Panc1 (cell line): ENCODE data around the gene IVD. TPM values are rescaled to one million over a fixed set of nuclear protein-coding genes. Genes with fewer than 3 reads are reported as not detected.
A peak's percentile ranks its signal among the peaks of the same experiment; 100 is the strongest.

ENCODE experiments used
- ATAC-seq: fragments of 200-7000 bp; cut with Tn5 transposase; 2 replicates; pipeline ENCODE4 v1.9.1; 2020; ENCODE audit warnings: mild to moderate bottlenecking, moderate library complexity
- BruUV-seq: library from RNA; stranded (reverse); fragments of 400-500 nt; replicated peaks from 2 replicates; lab custom pipeline; 2021; lab: Mats Ljungman, UMichigan
- CTCF ChIA-PET: fragments of 300-600 bp; sonication (Branson Sonifier 250); formaldehyde crosslinking; loops from one replicate; lab custom pipeline; 2022; ENCODE audit warnings: antibody characterized with exemption; lab: Charles Lee
- POLR2A ChIA-PET: fragments of 300-600 bp; sonication (Branson Sonifier 250); formaldehyde crosslinking; loops from one replicate; lab custom pipeline; 2022; ENCODE audit warnings: antibody characterized with exemption; lab: Charles Lee
- DNase-seq: peaks from one replicate; pipeline ENCODE4 v3.0.0-alpha.2; 2010; ENCODE audit warnings: low read depth, low spot score
- H3K27ac ChIP-seq: 2 replicates; pipeline ENCODE4 v1.5.1; 2011; ENCODE audit warnings: mild to moderate bottlenecking, low read length, inconsistent platforms
- H3K27me3 ChIP-seq: fragments of 200-500 bp; sonication (Bioruptor generic); 2 replicates; pipeline ENCODE4 v1.6.0; 2014; ENCODE audit warnings: low read length, inconsistent platforms; ENCODE audit not compliant: control insufficient read depth, insufficient read depth
- H3K36me3 ChIP-seq: fragments of 200-500 bp; sonication (Bioruptor generic); 2 replicates; pipeline ENCODE4 v1.5.1; 2014; ENCODE audit warnings: inconsistent platforms, mild to moderate bottlenecking, low read length, moderate library complexity; ENCODE audit not compliant: control insufficient read depth, insufficient read depth
- H3K4me1 ChIP-seq: 2 replicates; pipeline ENCODE4 v1.5.1; 2011; ENCODE audit warnings: inconsistent platforms, mild to moderate bottlenecking, low read length, moderate library complexity; ENCODE audit not compliant: control insufficient read depth, insufficient read depth
- H3K4me3 ChIP-seq, 2 experiments: 2 replicates each; pipeline ENCODE4 v1.5.1; 2011 to 2012; ENCODE audit warnings: low read depth in 2 of 2, low read length in 2 of 2, mild to moderate bottlenecking in 2 of 2, inconsistent platforms in 1 of 2, moderate library complexity in 1 of 2
- H3K9me3 ChIP-seq: fragments of 200-500 bp; sonication (Bioruptor generic); 2 replicates; pipeline ENCODE4 v1.5.1; 2014; ENCODE audit warnings: low read depth, mild to moderate bottlenecking, inconsistent platforms, low read length, moderate library complexity; ENCODE audit not compliant: control insufficient read depth, insufficient read depth
- POLR2AphosphoS5 ChIP-seq: IDR thresholded peaks from 2 replicates; pipeline ENCODE4 v1.6.1; 2012; ENCODE audit warnings: mild to moderate bottlenecking, low read depth, low read length, moderate library complexity
- REST ChIP-seq, 2 experiments: IDR thresholded peaks; 2 replicates each; pipeline ENCODE4 v1.6.1; 2011 to 2012; ENCODE audit warnings: low read depth in 2 of 2, control low read depth in 1 of 2, low read length in 1 of 2, mild to moderate bottlenecking in 1 of 2, moderate library complexity in 1 of 2; ENCODE audit not compliant: insufficient read depth in 1 of 2
- SIN3A ChIP-seq: IDR thresholded peaks from 2 replicates; pipeline ENCODE4 v1.6.1; 2012; ENCODE audit warnings: low read depth, mild to moderate bottlenecking, low read length, moderate library complexity, borderline replicate concordance; ENCODE audit not compliant: insufficient read depth
- TCF7L2 ChIP-seq: IDR thresholded peaks from 2 replicates; pipeline ENCODE4 v1.6.1; 2011; ENCODE audit warnings: mild to moderate bottlenecking, low read depth, low read length, inconsistent platforms
- in situ Hi-C: cut with HindIII; loops from 2 replicates; pipeline ENCODE4 v1.10.0; 2016; ENCODE audit warnings: low sequenced_read_pairs, low pct_unique_long_range_greater_than_20kb
- intact Hi-C: fragments of 100-400 bp; cut with micrococcal nuclease; formaldehyde crosslinking; loops from one replicate; pipeline ENCODE4 v1.10.0; 2022; ENCODE audit not compliant: unreplicated experiment
- total RNA-seq: library from RNA; stranded (reverse); gene quantifications from one replicate; pipeline ENCODE4 v1.2.1, GENCODE V29; 2021; ENCODE audit not compliant: unreplicated experiment
- TF ChIP-seq, protein P1 (sequence below): fragments of 450-650 bp; IDR thresholded peaks from 2 replicates; pipeline ENCODE4 v1.5.1; 2017; ENCODE audit warnings: mild to moderate bottlenecking

The IVD gene
- total RNA-seq, 1 experiment from 2014 or later = 74.6 TPM

- POLR2A ChIA-PET = no interaction called here
- intact Hi-C loops = no loop called here
- H3K4me1 ChIP-seq = peaks cover 2% of the 10 kb centered on the region; the same call in 1 of the 2 replicates
- TF ChIP-seq TCF7L2 = no peak
- no peak for TF ChIP-seq POLR2AphosphoS5
- no peak for TF ChIP-seq REST (IDR thresholded peaks at IDR 0.05; ENCODE audit: insufficient read depth in 1 of 2, low read depth in 2 of 2, low read length in 1 of 2)
- TF ChIP-seq, protein P1, sequence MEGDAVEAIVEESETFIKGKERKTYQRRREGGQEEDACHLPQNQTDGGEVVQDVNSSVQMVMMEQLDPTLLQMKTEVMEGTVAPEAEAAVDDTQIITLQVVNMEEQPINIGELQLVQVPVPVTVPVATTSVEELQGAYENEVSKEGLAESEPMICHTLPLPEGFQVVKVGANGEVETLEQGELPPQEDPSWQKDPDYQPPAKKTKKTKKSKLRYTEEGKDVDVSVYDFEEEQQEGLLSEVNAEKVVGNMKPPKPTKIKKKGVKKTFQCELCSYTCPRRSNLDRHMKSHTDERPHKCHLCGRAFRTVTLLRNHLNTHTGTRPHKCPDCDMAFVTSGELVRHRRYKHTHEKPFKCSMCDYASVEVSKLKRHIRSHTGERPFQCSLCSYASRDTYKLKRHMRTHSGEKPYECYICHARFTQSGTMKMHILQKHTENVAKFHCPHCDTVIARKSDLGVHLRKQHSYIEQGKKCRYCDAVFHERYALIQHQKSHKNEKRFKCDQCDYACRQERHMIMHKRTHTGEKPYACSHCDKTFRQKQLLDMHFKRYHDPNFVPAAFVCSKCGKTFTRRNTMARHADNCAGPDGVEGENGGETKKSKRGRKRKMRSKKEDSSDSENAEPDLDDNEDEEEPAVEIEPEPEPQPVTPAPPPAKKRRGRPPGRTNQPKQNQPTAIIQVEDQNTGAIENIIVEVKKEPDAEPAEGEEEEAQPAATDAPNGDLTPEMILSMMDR = no peak
- no peak for TF ChIP-seq SIN3A
- H3K36me3 ChIP-seq = peaks cover 40% of the 10 kb centered on the region
- H3K9me3 ChIP-seq = no peaks in the 10 kb centered on the region
- BruUV-seq = no TSS peak
- no peaks in the 10 kb centered on the region for H3K27me3 ChIP-seq
- in situ Hi-C loops = no loop called here
- no peak overlapping the region for H3K4me3 ChIP-seq
- H3K27ac ChIP-seq = no peak overlapping the region
- CTCF ChIA-PET = no interaction called here
- DNase-seq (no peak), ATAC-seq (no peak)
Observed at GRCh38 chr15:40389824-40390595, 15.6 kb upstream of the IVD start.

- Histone ChIP-seq H3K27me3 (no peaks in the 10 kb centered on the region), H3K4me3 (no peak overlapping the region), H3K27ac (no peak overlapping the region), H3K9me3 (no peaks in the 10 kb centered on the region), H3K4me1 (no peaks in the 10 kb centered on the region), H3K36me3 (peaks cover 24% of the 10 kb centered on the region)
- ChIA-PET CTCF (no interaction called here), POLR2A (no interaction called here)
- ATAC-seq (no peak), DNase-seq (no peak)
- intact Hi-C loops (no loop called here), in situ Hi-C loops (no loop called here)
- TF ChIP-seq TCF7L2 = no peak
- no peak for TF ChIP-seq POLR2AphosphoS5
- TF ChIP-seq REST (IDR thresholded peaks at IDR 0.05; ENCODE audit: insufficient read depth in 1 of 2, low read depth in 2 of 2, low read length in 1 of 2) = no peak
- no peak for TF ChIP-seq SIN3A
- BruUV-seq = TSS peak; percentile 77
Observed at GRCh38 chr15:40392986-40393948, 12.3 kb upstream of the IVD start.
